Measurements from ENCODE around the gene CRTC3.

DNA sequence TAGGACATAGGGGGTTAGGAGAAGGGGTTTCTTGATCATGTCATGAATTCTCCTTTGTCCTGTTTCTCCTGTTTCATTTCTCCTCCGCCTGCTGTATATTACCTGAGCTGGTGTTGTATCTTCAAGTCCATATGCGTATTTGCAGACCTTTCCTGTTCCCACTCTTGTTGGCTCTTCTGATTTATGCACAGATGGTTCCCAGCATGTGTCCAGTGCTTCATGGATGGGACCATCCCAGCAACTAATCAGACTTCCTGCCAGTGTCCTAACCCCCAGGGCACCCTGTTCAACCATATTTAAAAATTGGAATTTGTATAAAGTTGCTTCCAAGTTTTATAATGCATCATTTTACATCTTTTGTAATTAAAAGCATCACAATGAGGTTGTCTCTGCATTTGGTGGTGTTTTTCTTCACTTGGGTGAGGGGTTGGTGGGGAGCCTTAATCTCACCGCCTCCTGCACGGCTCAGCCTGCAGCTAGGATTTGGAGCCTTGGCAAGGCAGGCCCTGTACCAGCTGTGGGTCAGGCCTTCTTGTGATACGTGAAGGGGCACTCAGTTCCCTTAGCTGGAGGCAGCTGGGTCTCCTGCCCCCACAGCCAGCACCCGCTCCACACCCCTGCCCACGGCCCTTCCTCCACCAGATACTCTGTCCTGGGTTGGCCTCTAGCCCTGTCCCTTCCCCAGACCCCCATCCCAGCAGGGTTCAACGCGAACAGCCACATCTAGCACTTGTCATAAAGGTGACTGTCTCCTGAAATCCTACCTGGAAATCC, 115.4 kb downstream of the CRTC3 start:
- TF ChIP-seq, protein P1, sequence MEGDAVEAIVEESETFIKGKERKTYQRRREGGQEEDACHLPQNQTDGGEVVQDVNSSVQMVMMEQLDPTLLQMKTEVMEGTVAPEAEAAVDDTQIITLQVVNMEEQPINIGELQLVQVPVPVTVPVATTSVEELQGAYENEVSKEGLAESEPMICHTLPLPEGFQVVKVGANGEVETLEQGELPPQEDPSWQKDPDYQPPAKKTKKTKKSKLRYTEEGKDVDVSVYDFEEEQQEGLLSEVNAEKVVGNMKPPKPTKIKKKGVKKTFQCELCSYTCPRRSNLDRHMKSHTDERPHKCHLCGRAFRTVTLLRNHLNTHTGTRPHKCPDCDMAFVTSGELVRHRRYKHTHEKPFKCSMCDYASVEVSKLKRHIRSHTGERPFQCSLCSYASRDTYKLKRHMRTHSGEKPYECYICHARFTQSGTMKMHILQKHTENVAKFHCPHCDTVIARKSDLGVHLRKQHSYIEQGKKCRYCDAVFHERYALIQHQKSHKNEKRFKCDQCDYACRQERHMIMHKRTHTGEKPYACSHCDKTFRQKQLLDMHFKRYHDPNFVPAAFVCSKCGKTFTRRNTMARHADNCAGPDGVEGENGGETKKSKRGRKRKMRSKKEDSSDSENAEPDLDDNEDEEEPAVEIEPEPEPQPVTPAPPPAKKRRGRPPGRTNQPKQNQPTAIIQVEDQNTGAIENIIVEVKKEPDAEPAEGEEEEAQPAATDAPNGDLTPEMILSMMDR (IDR thresholded peaks at IDR 0.05), result no peak
- TF ChIP-seq POLR2A (IDR thresholded peaks at IDR 0.05), result no peak
